ENCODE measurements around the gene CCDC112. TPM values are rescaled to one million over a fixed set of nuclear protein-coding genes. Genes with fewer than 3 reads are reported as not detected.

Gene CCDC112
- polyA plus RNA-seq, 1 experiment: 0.40 TPM

DNA sequence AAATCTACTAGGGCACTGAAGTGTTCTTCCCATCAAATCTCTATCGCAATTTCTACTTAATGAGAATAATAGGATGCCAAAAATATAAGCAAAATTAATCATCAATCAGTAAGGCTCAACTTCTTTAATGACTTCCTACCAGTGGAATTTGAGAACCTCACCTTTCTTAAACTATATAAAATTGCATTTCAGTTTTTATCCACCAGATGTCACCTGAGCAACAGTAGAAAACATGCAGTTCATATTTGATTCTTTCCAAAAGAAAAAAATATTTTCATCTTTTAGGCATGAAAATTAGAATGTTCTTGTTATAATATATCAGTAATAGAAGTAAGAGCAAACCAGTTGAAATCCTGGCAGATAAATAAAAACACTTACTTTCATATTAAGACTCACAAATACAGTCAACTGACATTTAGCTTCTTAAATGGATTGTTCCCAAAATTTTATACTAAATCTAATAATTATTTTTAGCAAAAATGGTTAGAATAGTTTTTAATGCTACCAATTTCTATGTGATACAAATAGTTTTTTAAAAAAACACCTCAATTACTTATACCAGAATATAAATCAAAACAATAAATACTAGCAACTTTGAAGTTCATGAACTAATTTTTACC, 13.4 kb upstream of the CCDC112 start:
- POLR2A ChIA-PET: no interaction called here
- no peaks in the 10 kb centered on the region for H3K27me3 ChIP-seq (ENCODE audit: control insufficient read depth, insufficient read depth, low read length)
- peak; percentile 50 for TF ChIP-seq CTCF (IDR thresholded peaks at IDR 0.05; ENCODE audit: insufficient read depth, low read depth, low read length)
- DNase-seq (ENCODE audit: low read depth): no peak
- CTCF ChIA-PET: interaction anchor here (0.6 to 5.7 kb wide), 13 partner anchors 9 to 348 kb away, joined by 3 to 24 read pairs (median 3); partner anchors contain the start of gene CCDC112
- H3K4me3 ChIP-seq (ENCODE audit: low read depth, low read length): no peak overlapping the region
- no peaks in the 10 kb centered on the region for H3K36me3 ChIP-seq (ENCODE audit: control insufficient read depth, insufficient read depth, low read length)

DNA sequence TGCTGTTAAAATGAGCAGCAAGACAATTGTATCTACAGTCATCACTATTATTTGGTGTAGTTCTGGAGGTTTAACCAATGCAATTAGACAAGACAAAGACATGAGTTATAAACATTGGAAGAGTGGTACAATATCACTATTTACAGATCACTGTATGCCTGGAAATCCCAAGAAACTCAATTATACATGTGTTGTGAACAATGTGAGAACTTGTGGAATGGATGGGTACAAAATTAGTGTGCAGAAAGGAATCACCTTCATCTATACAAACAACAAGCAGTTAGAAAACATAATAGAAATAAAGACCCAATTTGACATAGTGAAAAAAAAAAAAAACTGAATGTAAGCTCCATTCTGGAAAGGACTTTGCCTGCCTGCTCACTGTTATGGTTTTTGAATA, 12.4 kb upstream of the CCDC112 start:
- H3K27me3 ChIP-seq (ENCODE audit: control insufficient read depth, insufficient read depth, low read length): no peaks in the 10 kb centered on the region
- no peak overlapping the region for H3K4me3 ChIP-seq (ENCODE audit: low read depth, low read length)
- TF ChIP-seq CTCF (IDR thresholded peaks at IDR 0.05; ENCODE audit: insufficient read depth, low read depth, low read length): no peak
- CTCF ChIA-PET: interaction anchor here (0.6 to 5.7 kb wide), 9 partner anchors 8 to 282 kb away, joined by 3 to 24 read pairs (median 4); partner anchors contain the start of gene CCDC112
- no peak for DNase-seq (ENCODE audit: low read depth)
- no peaks in the 10 kb centered on the region for H3K36me3 ChIP-seq (ENCODE audit: control insufficient read depth, insufficient read depth, low read length)
- POLR2A ChIA-PET: no interaction called here

GRCh38 chr5:115306011-115306536, 9.6 kb upstream of the CCDC112 start:
- ChIA-PET POLR2A (no interaction called here), CTCF (interaction anchor here (1.6 kb wide), 1 partner anchor 268 kb away, joined by 4 read pairs; no protein-coding TSS in a partner anchor)
- Histone ChIP-seq H3K27me3 (ENCODE audit: control insufficient read depth, insufficient read depth, low read length) (no peaks in the 10 kb centered on the region), H3K36me3 (ENCODE audit: control insufficient read depth, insufficient read depth, low read length) (no peaks in the 10 kb centered on the region), H3K4me3 (ENCODE audit: low read depth, low read length) (no peak overlapping the region)
- no peak for DNase-seq (ENCODE audit: low read depth)
- TF ChIP-seq CTCF (IDR thresholded peaks at IDR 0.05; ENCODE audit: insufficient read depth, low read depth, low read length): no peak

DNA sequence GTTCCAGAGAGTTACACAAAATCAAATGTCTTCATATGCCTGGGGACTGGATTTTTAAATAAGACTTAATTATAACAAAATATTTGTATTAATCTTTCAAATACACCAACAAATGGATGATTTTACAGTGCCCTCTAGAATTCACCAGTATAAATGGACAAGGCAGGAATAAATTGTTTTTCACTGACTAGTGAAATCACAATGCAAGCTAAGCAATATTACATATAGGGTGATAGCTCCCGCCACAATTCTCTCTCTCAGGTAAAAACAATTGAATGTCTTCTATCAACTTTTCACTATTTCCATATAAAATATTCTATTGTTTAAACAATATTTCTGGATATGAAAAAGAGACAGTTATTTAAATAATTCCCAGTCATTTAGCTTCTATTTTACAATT, 8.0 kb upstream of the CCDC112 start:
- Histone ChIP-seq H3K4me3 (ENCODE audit: low read depth, low read length) (no peak overlapping the region), H3K27me3 (ENCODE audit: control insufficient read depth, insufficient read depth, low read length) (no peaks in the 10 kb centered on the region), H3K36me3 (ENCODE audit: control insufficient read depth, insufficient read depth, low read length) (no peaks in the 10 kb centered on the region)
- no peak for TF ChIP-seq CTCF (IDR thresholded peaks at IDR 0.05; ENCODE audit: insufficient read depth, low read depth, low read length)
- DNase-seq (ENCODE audit: low read depth): no peak
- POLR2A ChIA-PET: no interaction called here
- CTCF ChIA-PET: interaction anchor here (1.6 kb wide), 1 partner anchor 270 kb away, joined by 4 read pairs; no protein-coding TSS in a partner anchor

- ChIA-PET CTCF (interaction anchor here (4.6 kb wide), 1 partner anchor 11 kb away, joined by 24 read pairs; no protein-coding TSS in a partner anchor), POLR2A (no interaction called here)
- no peaks in the 10 kb centered on the region for H3K36me3 ChIP-seq (ENCODE audit: control insufficient read depth, insufficient read depth, low read length)
- H3K4me3 ChIP-seq (ENCODE audit: low read depth, low read length): no peak overlapping the region
- DNase-seq (ENCODE audit: low read depth): no peak
- no peaks in the 10 kb centered on the region for H3K27me3 ChIP-seq (ENCODE audit: control insufficient read depth, insufficient read depth, low read length)
- no peak for TF ChIP-seq CTCF (IDR thresholded peaks at IDR 0.05; ENCODE audit: insufficient read depth, low read depth, low read length)
These were observed 2.4 kb upstream of the CCDC112 start for GRCh38 chr5:115298811-115299210.
